ENCODE data around the gene PAPOLB.
A peak's percentile ranks its signal among the peaks of the same experiment; 100 is the strongest.

PAPOLB gene

GRCh38 chr7:4828720-4829383, 33.0 kb downstream of the PAPOLB start:
- Mint-ChIP-seq H3K9me3 (no peaks in the 10 kb centered on the region), H3K27me3 (no peaks in the 10 kb centered on the region), H3K27ac (no peak overlapping the region), H3K4me3 (no peak overlapping the region), H3K36me3 (ENCODE audit: low read depth) (no peaks in the 10 kb centered on the region), H3K4me1 (ENCODE audit: low read depth) (no peaks in the 10 kb centered on the region)

- no peaks in the 10 kb centered on the region for H3K4me1 Mint-ChIP-seq (ENCODE audit: low read depth)
- peak overlapping the region; percentile 46 for H3K27ac Mint-ChIP-seq
- no peaks in the 10 kb centered on the region for H3K36me3 Mint-ChIP-seq (ENCODE audit: low read depth)
- no peaks in the 10 kb centered on the region for H3K27me3 Mint-ChIP-seq
- no peaks in the 10 kb centered on the region for H3K9me3 Mint-ChIP-seq
- no peak overlapping the region for H3K4me3 Mint-ChIP-seq
These were observed 36.7 kb downstream of the PAPOLB start for GRCh38 chr7:4825081-4825480.

- no peak overlapping the region for H3K4me3 Mint-ChIP-seq
- no peak overlapping the region for H3K27ac Mint-ChIP-seq
- no peaks in the 10 kb centered on the region for H3K27me3 Mint-ChIP-seq
- H3K36me3 Mint-ChIP-seq (ENCODE audit: low read depth) = no peaks in the 10 kb centered on the region
- no peaks in the 10 kb centered on the region for H3K9me3 Mint-ChIP-seq
- H3K4me1 Mint-ChIP-seq (ENCODE audit: low read depth) = no peaks in the 10 kb centered on the region
These were observed 37.6 kb downstream of the PAPOLB start for GRCh38 chr7:4824120-4824775.

GRCh38 chr7:4823441-4824119, 38.2 kb downstream of the PAPOLB start:
- H3K36me3 Mint-ChIP-seq (ENCODE audit: low read depth) = no peaks in the 10 kb centered on the region
- no peaks in the 10 kb centered on the region for H3K27me3 Mint-ChIP-seq
- no peaks in the 10 kb centered on the region for H3K9me3 Mint-ChIP-seq
- H3K4me3 Mint-ChIP-seq = no peak overlapping the region
- H3K27ac Mint-ChIP-seq = no peak overlapping the region
- no peaks in the 10 kb centered on the region for H3K4me1 Mint-ChIP-seq (ENCODE audit: low read depth)

- Mint-ChIP-seq H3K36me3 (ENCODE audit: low read depth) (no peaks in the 10 kb centered on the region), H3K9me3 (no peaks in the 10 kb centered on the region), H3K27ac (no peak overlapping the region), H3K4me3 (no peak overlapping the region), H3K27me3 (no peaks in the 10 kb centered on the region), H3K4me1 (ENCODE audit: low read depth) (no peaks in the 10 kb centered on the region)
These were observed 39.2 kb downstream of the PAPOLB start for GRCh38 chr7:4822677-4823076.

GRCh38 chr7:4820967-4821471, 40.8 kb downstream of the PAPOLB start:
- Mint-ChIP-seq H3K4me3 (no peak overlapping the region), H3K9me3 (no peaks in the 10 kb centered on the region), H3K36me3 (ENCODE audit: low read depth) (no peaks in the 10 kb centered on the region), H3K4me1 (ENCODE audit: low read depth) (no peaks in the 10 kb centered on the region), H3K27me3 (no peaks in the 10 kb centered on the region), H3K27ac (no peak overlapping the region)

GRCh38 chr7:4820405-4820966, 41.3 kb downstream of the PAPOLB start:
- no peaks in the 10 kb centered on the region for H3K9me3 Mint-ChIP-seq

GRCh38 chr7:4819560-4820404, 42.0 kb downstream of the PAPOLB start:
- H3K9me3 Mint-ChIP-seq = no peaks in the 10 kb centered on the region
- no peak overlapping the region for H3K27ac Mint-ChIP-seq
- H3K27me3 Mint-ChIP-seq = peaks cover under 1% of the 10 kb centered on the region
- no peaks in the 10 kb centered on the region for H3K36me3 Mint-ChIP-seq (ENCODE audit: low read depth)
- H3K4me3 Mint-ChIP-seq = no peak overlapping the region
- H3K4me1 Mint-ChIP-seq (ENCODE audit: low read depth) = no peaks in the 10 kb centered on the region

More at GRCh38 chr7:4820405-4820966, 41.3 kb downstream of the PAPOLB start:
- Mint-ChIP-seq H3K4me3 (no peak overlapping the region), H3K36me3 (ENCODE audit: low read depth) (no peaks in the 10 kb centered on the region), H3K27me3 (no peaks in the 10 kb centered on the region), H3K27ac (no peak overlapping the region), H3K4me1 (ENCODE audit: low read depth) (no peaks in the 10 kb centered on the region)

- H3K27ac Mint-ChIP-seq = no peak overlapping the region
- H3K4me1 Mint-ChIP-seq (ENCODE audit: low read depth) = no peaks in the 10 kb centered on the region
- no peaks in the 10 kb centered on the region for H3K9me3 Mint-ChIP-seq
- peaks cover 15% of the 10 kb centered on the region for H3K27me3 Mint-ChIP-seq
- no peak overlapping the region for H3K4me3 Mint-ChIP-seq
- no peaks in the 10 kb centered on the region for H3K36me3 Mint-ChIP-seq (ENCODE audit: low read depth)
These were observed 43.6 kb downstream of the PAPOLB start for GRCh38 chr7:4818000-4818794.

GRCh38 chr7:4817178-4817901, 44.5 kb downstream of the PAPOLB start:
- H3K36me3 Mint-ChIP-seq (ENCODE audit: low read depth) = no peaks in the 10 kb centered on the region
- no peak overlapping the region for H3K27ac Mint-ChIP-seq
- no peak overlapping the region for H3K4me3 Mint-ChIP-seq
- H3K4me1 Mint-ChIP-seq (ENCODE audit: low read depth) = no peaks in the 10 kb centered on the region
- H3K27me3 Mint-ChIP-seq = peaks cover 23% of the 10 kb centered on the region
- H3K9me3 Mint-ChIP-seq = no peaks in the 10 kb centered on the region

GRCh38 chr7:4816419-4817080, 45.3 kb downstream of the PAPOLB start:
- Mint-ChIP-seq H3K9me3 (no peaks in the 10 kb centered on the region), H3K27ac (no peak overlapping the region), H3K36me3 (ENCODE audit: low read depth) (no peaks in the 10 kb centered on the region), H3K4me1 (ENCODE audit: low read depth) (no peaks in the 10 kb centered on the region), H3K4me3 (no peak overlapping the region), H3K27me3 (peaks cover 23% of the 10 kb centered on the region)

- no peaks in the 10 kb centered on the region for H3K36me3 Mint-ChIP-seq (ENCODE audit: low read depth)
- H3K9me3 Mint-ChIP-seq = no peaks in the 10 kb centered on the region
- H3K4me3 Mint-ChIP-seq = no peak overlapping the region
- H3K27ac Mint-ChIP-seq = no peak overlapping the region
- H3K4me1 Mint-ChIP-seq (ENCODE audit: low read depth) = no peaks in the 10 kb centered on the region
- peaks cover 23% of the 10 kb centered on the region for H3K27me3 Mint-ChIP-seq
These were observed 46.0 kb downstream of the PAPOLB start for GRCh38 chr7:4815609-4816418.

Measured in stimulated activated naive CD8-positive, alpha-beta T cell treated with anti-CD3 and anti-CD28 coated beads, Interleukin-15, Interleukin-2, amounts not matched to agents 100 ng/mL and 50 ng/mL, for 24 hours (primary cell).